Renal pelvis (tissue), 4 donors: Measurements from ENCODE around the gene TBC1D22A. TPM values are rescaled to one million over a fixed set of nuclear protein-coding genes. Genes with fewer than 3 reads are reported as not detected.

Source experiments
- DNase-seq: peaks from one replicate; pipeline ENCODE4 v3.0.0-alpha.2; 2013
- polyA plus RNA-seq, 3 donors: library from polyadenylated mRNA; unstranded; fragments of 120-200 nt; gene quantifications; one replicate each; pipeline ENCODE4 v1.2.1, GENCODE V29; 2013; ENCODE audit not compliant: insufficient read length in 3 of 3

TBC1D22A gene
- polyA plus RNA-seq, 3 donors: 16.9 to 19.2 (median 19.1) TPM

- DNase-seq: no peak
Measured at GRCh38 chr22:47207846-47208554, 445.6 kb downstream of the TBC1D22A start.

GRCh38 chr22:47208630-47209029, 446.2 kb downstream of the TBC1D22A start:
- DNase-seq: no peak

- no peak for DNase-seq
Measured at GRCh38 chr22:47209040-47209514, 446.6 kb downstream of the TBC1D22A start.

GRCh38 chr22:47209547-47210023, 447.1 kb downstream of the TBC1D22A start:
- DNase-seq: no peak

- DNase-seq: no peak
Measured at GRCh38 chr22:47210112-47210657, 447.7 kb downstream of the TBC1D22A start.

- no peak for DNase-seq
Measured at GRCh38 chr22:47210686-47211085, 448.2 kb downstream of the TBC1D22A start.

- no peak for DNase-seq
Measured at GRCh38 chr22:47213571-47214230, 451.3 kb downstream of the TBC1D22A start.

- no peak for DNase-seq
Measured at GRCh38 chr22:47215851-47216250, 453.4 kb downstream of the TBC1D22A start.

- no peak for DNase-seq
Measured at GRCh38 chr22:47218671-47219070, 456.2 kb downstream of the TBC1D22A start.

- DNase-seq: no peak
Measured at GRCh38 chr22:47219789-47220188, 457.3 kb downstream of the TBC1D22A start.

GRCh38 chr22:47220752-47221151, 458.3 kb downstream of the TBC1D22A start:
- no peak for DNase-seq

- no peak for DNase-seq
Measured at GRCh38 chr22:47221840-47222615, 459.6 kb downstream of the TBC1D22A start.

Other genes starting within 250 kb of the TBC1D22A start
- gene CELSR1, start 225.0 kb upstream of the TBC1D22A start, polyA plus RNA-seq: 10 to 100 TPM; 25.6 to 29.4 (median 29.4) TPM
- 10 to 100 TPM; 21.6 to 24.4 (median 22.8) TPM for gene GRAMD4, start 142.3 kb upstream of the TBC1D22A start, polyA plus RNA-seq
- gene CERK, start 24.4 kb upstream of the TBC1D22A start, polyA plus RNA-seq: 10 to 100 TPM; 43.9 to 52.7 (median 50.7) TPM